Hepatocyte (in vitro differentiated cells): Measurements from ENCODE around the gene CXCR4.

Experiments used
- CTCF ChIP-seq: fragments of 200-600 bp; sonication (generic); IDR thresholded peaks from 2 replicates; pipeline ENCODE4 v1.5.1; 2016; ENCODE audit warnings: antibody characterized with exemption, mild to moderate bottlenecking; ENCODE audit not compliant: poor library complexity
- EZH2 ChIP-seq: fragments of 200-600 bp; sonication (generic); IDR thresholded peaks from 2 replicates; pipeline ENCODE4 v1.6.1; 2016; ENCODE audit warnings: antibody characterized with exemption, mild to moderate bottlenecking, borderline replicate concordance
- EZH2phosphoT487 ChIP-seq: fragments of 200-600 bp; sonication (generic); IDR thresholded peaks from one replicate; pipeline ENCODE4 v1.6.1; 2018; ENCODE audit warnings: antibody characterized with exemption, mild to moderate bottlenecking, low read depth, moderate library complexity; ENCODE audit not compliant: unreplicated experiment, severe bottlenecking

GRCh38 chr2:136119717-136120675 lies 2.0 kb upstream of the CXCR4 start:
- TF ChIP-seq CTCF: no peak
- TF ChIP-seq EZH2phosphoT487: no peak
- TF ChIP-seq EZH2: no peak
